HG03432 (cell line): Measurements from ENCODE around the gene BAG5.

Experiments used
- ATAC-seq: cut with Tn5 transposase; IDR thresholded peaks from one replicate; pipeline ENCODE4 v1.9.1; 2021; ENCODE audit warnings: mild to moderate bottlenecking, moderate library complexity; ENCODE audit not compliant: unreplicated experiment

The BAG5 gene

DNA sequence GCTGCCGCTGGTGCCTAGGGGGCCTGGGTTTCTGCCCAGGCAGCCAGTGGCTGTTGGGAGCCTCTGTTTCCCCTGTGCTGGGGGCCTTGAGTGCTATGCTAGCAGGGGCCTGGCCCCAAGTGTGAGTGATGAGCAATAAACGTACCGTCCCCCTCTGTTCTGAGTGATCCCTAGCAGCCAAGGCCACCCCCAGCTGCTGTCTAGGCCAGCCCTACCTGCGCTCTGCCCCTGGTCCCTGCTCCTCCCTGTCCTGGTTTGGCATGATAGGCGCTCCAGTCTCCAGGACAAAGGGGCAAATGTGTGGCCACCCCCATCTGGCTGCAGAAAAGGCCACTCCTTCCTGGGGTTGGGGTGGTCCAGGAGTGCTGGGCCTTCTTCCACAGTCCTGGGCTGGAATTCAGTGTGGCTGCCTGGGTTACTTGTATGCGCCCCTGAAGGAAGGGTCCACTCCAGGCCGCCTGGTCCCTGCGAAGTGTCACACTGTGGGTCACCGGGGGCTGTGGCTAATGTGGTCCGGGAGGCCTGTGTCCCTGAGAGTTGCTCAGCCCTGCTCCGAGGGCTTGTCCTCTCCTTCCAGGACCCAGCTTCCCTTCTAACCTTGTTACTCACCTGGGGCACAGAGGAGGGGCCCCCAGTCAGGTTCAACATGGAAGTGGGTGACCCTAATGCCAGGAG is 26.4 kb downstream of the BAG5 start:
- no peak for ATAC-seq

- no peak for ATAC-seq
These were observed 27.2 kb downstream of the BAG5 start for GRCh38 chr14:103535081-103535890.

DNA sequence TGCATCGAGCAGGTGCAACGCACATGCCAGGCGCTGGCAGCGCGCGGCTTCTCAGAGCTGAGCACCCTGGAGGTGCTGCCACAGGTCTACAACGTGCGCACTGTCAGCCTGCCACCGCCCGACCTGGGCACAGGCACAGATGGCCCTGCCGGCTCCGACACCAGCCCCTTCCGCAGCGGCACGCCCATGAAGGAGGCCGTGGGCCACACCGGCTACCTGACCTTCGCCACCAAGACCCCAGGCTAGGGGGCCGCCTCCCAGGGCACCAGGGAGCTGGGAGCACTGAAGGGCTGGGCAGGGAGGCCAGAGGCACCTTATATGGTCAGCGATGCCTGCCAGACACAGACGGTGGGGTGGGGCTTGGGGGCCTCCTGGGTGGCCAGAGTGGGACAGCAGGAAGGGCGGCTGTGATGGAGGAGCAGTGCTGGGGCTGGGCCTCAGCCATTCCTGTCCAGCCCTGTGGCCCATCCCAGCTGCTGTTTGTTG is 27.8 kb downstream of the BAG5 start:
- no peak for ATAC-seq

DNA sequence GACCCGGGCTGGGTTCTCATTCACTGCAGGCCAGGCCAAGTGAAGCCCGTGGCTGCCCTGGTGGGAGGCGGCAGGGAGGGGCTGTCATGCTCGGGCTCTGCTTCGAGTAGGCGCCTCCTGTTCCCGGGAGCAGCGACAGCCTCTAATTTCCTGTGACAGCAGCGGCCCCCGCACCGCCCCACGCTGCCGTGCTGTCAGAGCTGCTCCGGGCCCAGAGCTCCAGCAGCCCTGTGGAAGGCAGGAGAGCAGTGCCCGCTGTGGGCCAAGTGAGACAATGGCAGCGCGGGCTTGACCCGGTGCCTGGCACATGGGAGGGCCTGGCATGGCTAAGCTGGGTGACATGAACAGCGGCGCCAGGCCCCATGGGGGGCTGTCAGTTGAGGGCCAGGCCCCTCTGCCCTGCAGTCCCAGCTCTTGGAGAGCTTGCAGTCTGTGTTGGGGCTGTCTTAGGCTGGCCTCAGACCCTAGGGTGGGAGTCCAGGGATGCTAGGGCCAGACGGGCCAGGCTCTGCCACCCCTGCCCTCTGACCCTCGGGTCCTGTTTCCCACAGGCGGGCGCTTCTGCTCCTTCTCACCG is 28.4 kb downstream of the BAG5 start:
- ATAC-seq = no peak

- ATAC-seq = no peak
These were observed 29.1 kb downstream of the BAG5 start for GRCh38 chr14:103533137-103533998.

DNA sequence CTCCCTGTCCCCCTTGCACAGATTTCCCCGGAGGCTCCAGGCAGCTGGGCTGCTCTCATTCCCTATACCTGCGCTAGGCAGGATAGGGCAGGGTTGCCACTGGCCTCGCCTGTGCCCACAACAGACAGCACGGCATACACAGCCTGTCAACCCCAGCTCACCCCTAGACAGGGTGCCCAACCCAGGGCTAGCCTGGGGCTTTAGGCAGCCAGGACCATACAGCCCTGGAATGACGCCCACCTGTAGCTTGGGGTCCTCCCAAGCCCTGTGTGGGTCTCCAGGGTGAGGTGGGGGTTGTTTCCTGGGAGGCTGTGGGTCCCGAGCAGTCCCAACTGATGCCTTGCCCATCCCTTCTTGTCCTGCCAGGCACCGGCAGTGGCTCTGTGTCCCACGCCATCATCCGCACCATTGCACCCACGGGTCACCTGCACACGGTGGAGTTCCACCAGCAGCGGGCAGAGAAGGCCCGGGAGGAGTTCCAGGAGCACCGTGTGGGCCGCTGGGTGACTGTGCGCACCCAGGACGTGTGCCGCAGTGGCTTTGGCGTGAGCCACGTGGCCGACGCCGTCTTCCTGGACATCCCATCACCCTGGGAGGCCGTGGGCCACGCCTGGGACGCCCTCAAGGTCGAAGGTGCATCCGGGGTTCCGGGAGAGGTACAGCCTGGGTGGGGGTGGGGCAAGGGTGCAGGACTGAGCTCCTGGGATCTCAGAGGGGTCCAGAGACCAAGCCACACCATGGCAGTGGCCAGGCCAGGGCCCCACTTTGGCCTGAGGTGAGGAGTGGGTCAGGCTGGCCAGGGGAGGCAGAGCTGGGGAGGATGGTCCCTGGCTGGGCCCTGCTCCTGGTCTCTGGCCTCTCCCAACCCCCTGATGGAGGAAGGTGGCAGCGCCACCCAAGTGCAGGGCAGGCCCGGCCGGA is 30.0 kb downstream of the BAG5 start:
- ATAC-seq = no peak

DNA sequence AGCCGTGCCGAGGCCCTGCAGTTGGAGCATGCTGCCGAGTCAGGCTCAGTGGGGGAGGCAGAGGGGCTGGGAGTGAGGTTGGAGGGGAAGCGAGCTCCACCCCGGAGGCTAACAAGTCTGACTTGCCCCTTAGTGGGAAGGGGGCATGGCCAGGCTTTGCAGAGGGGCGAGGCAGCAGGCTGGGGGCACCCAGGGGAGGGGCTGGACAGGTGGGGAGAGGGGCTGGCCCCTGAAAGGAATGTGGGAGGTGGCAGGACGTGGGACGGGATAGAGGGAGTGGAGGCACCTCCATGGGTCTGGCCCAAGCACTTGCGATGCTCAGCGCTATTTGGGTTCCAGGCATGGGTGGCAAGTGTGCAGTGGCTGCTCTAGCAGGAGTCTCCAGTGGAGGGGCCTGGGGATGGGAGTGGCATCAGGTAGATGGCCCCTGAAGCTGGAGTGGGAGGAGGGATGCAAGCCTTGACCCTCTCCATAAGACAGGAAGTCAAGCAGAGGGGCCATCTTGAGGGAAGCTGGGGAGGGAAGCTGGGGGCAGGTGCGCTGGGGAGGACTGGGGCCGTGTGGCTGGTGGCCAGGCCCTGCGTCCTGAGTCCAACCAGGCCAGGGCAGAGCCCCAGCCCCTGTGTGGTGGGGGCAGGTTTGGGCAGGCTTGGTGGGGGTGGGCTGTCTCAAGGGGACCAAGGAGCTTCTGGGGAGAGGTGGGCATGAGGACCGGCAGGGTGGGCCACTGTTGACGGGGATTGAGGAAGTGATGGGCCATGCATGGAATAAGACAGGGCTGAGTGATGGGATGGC is 30.8 kb downstream of the BAG5 start:
- ATAC-seq = no peak

GRCh38 chr14:103530831-103531230 is 31.6 kb downstream of the BAG5 start:
- no peak for ATAC-seq

- no peak for ATAC-seq
These were observed 32.1 kb downstream of the BAG5 start for GRCh38 chr14:103530390-103530789.

DNA sequence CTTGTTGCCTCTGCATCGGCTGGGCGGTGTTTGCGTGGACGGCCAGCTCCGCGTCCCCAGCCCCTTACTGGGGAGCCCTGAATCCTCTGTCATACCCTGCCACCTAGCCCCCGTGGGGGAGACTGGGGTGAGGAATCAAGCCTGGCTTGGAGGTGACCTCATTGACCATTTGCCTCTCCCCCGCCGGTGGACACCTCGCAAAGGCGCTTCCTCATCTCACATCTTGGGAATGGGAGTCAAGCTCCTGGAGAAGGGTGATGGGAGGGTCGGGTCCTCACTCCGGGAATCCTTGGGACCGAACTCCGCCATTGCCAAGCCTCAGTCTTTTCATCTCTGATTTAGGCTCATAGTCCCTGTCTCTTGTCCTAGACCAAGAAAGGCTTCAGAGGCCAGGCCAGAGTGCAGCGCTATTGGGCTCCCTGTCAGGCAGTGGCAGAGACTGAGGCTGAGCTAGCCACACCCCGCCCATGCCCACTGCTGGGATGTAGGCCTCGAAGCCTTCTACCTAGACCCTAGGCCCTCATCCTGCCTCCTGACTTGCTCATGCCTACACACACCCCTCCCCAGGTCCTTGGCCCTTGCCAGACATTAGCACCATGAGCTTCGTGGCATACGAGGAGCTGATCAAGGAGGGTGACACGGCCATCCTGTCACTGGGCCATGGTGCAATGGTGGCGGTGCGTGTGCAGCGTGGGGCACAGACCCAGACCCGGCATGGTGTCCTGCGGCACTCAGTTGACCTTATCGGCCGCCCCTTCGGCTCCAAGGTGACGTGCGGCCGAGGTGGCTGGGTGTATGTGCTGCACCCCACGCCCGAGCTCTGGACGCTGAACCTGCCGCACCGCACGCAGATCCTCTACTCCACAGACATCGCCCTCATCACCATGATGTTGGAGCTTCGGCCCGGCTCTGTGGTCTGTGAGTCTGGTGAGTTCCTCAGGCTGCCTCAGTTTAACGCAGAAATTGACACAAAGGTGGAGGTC is 32.8 kb downstream of the BAG5 start:
- no peak for ATAC-seq

GRCh38 chr14:103528587-103529382 is 33.7 kb downstream of the BAG5 start, which contains the start of gene TRMT61A:
Gene TRMT61A, plus strand, starts transcription at chr14:103529196. Its CDS starts 783 bp downstream, at chr14:103529979.
- ATAC-seq = peak; percentile 40

DNA sequence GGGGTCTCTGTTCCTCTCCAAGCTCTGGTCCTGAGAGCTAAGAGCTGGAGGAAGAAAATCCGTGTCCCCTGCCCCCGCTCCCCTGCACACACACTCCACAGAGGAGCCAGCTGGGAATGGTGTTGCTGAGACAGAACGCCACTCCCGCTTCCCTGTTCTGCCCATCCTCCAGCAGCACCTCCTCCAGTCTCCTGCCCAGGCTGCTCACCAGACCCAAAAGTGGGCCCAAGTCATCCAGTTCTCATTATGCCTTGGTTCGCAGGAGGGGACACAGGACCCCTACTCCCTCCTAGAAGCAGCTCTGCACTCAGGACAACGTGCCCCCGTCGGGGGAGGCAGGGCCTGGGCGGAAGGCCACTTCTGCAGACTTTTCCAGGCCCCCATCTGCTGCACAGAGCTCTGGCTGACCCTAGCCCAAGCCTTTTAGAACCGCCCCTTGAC is 34.3 kb downstream of the BAG5 start:
- no peak for ATAC-seq

GRCh38 chr14:103527408-103528145 is 34.9 kb downstream of the BAG5 start:
- ATAC-seq = peak; percentile 68

DNA sequence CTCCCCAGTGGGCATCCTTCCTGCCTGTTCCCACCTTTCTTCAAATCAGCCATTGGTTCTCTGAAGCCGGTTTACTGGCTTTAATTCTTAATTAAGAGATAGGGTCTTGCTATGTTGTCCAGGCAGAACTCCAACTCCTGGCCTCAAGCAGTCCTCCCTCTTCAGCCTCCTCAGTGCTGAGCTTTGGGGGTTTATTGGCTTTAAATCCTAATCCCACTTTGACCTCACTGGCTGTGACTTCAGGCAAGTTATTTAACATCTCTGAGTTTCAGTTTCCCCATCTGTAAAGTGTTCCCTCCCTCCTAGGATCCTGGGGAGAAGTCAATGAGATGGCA is 35.6 kb downstream of the BAG5 start:
- ATAC-seq = no peak

DNA sequence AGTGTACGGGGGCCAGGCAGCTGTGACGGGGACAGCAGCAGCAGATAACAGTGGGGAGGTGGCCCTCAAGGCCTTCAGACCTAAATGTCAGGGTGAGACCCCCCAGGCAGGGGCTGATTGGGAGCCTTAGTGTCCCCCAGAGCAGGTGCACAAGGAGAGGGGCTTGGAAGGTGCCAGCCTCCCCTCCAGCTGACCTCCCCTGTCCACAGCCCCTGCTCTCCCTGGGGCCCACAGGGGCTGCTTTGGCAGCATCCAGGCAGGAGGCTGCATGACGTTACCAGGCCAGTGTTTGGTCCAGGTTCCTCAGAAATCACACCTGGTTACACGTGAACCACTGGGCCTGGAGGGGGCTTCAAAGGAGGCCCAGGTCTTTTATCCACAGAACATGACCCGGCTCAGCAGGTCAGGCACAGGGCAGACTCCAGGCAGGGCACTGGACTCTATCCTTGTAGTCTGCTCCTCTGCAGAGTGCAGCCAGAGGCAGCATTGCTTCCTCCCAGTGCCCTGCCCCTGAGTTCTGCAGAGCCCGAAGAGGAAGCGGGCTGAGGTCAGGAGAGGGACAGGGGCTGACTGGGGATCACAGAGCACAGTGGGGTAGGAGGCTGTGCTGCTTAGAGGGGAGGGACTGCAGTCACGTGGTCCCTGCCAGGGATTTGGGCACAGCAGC is 36.1 kb downstream of the BAG5 start:
- ATAC-seq = no peak
